HEK293 (cell line): ENCODE measurements around the gene PRPF4.

Experiments
- RBAK ChIP-seq: fragments of 450-650 bp; formaldehyde crosslinking; IDR thresholded peaks from 2 replicates; pipeline ENCODE4 v1.5.1; 2016; ENCODE audit warnings: missing biosample characterization, missing genetic modification characterization
- ZNF138 ChIP-seq: fragments of 450-650 bp; formaldehyde crosslinking; IDR thresholded peaks from 2 replicates; pipeline ENCODE4 v1.5.1; 2016; ENCODE audit warnings: missing biosample characterization, missing genetic modification characterization, borderline replicate concordance
- ZNF302 ChIP-seq: fragments of 450-650 bp; formaldehyde crosslinking; IDR thresholded peaks from 2 replicates; pipeline ENCODE4 v1.5.1; 2016; ENCODE audit warnings: missing biosample characterization, missing genetic modification characterization, low read depth
- ZNF394 ChIP-seq: fragments of 450-650 bp; formaldehyde crosslinking; IDR thresholded peaks from 2 replicates; pipeline ENCODE4 v1.5.1; 2016; ENCODE audit warnings: missing biosample characterization, missing genetic modification characterization, mild to moderate bottlenecking, moderate library complexity, borderline replicate concordance

DNA sequence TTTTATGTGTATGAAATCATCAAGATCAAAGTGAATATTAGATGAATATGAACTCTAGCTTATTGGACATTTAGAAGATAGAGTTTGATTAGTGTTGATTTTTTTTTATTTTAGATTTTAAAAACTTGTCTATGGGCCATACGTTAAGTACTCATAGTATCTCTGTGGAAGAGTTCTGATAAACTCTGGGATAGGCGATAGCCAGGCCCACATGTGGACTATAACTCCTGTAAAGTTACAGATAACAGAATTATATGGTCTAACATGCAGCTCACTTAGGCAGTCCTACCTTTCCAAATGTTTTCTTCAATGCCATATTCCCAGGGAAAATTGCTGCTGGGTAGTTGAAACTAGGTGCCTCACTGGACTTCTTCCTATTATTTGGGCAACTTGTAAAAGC is 43.8 kb upstream of the PRPF4 start:
- TF ChIP-seq ZNF302 (tag by site-specific recombination): no peak
- no peak for TF ChIP-seq ZNF394 (tag by site-specific recombination)
- no peak for TF ChIP-seq ZNF138 (tag by site-specific recombination)
- TF ChIP-seq RBAK (tag by site-specific recombination): no peak
